OCI-LY1 (cell line): ENCODE results near the gene OR6C4.
"Not testable (repeated sequence)": the region's sequence is repeated elsewhere in the genome, so short reads cannot be mapped to it uniquely, and the experiment has no call there.

ENCODE experiments used
- H2AFZ ChIP-seq: fragments of 200-600 bp; sonication (generic), shearing (Covaris generic); 2 replicates; pipeline ENCODE4 v1.6.0; 2014; ENCODE audit warnings: antibody characterized with exemption, mild to moderate bottlenecking, low read length
- H3F3A ChIP-seq: fragments of 200-600 bp; sonication (generic), shearing (Covaris generic); 2 replicates; pipeline ENCODE4 v1.6.0; 2014; ENCODE audit warnings: mild to moderate bottlenecking, antibody characterized with exemption, low read length, moderate library complexity; ENCODE audit not compliant: insufficient read depth
- H3K27ac ChIP-seq: fragments of 200-600 bp; sonication (generic); 2 replicates; pipeline ENCODE4 v1.5.1; 2014; ENCODE audit warnings: low read length, mixed run types, mild to moderate bottlenecking, low read depth; ENCODE audit not compliant: poor library complexity, severe bottlenecking
- H3K27me3 ChIP-seq: fragments of 200-600 bp; sonication (generic); 2 replicates; pipeline ENCODE4 v1.6.0; 2014; ENCODE audit warnings: antibody characterized with exemption, mild to moderate bottlenecking, low read length, moderate library complexity; ENCODE audit not compliant: insufficient read depth
- H3K36me3 ChIP-seq: fragments of 200-600 bp; sonication (generic); 2 replicates; pipeline ENCODE4 v1.6.1; 2014; ENCODE audit warnings: mild to moderate bottlenecking, antibody characterized with exemption, low read length, moderate library complexity, mixed read lengths; ENCODE audit not compliant: insufficient read depth
- H3K4me1 ChIP-seq: fragments of 200-600 bp; sonication (generic); 2 replicates; pipeline ENCODE4 v1.5.1; 2014; ENCODE audit warnings: mild to moderate bottlenecking, low read length, moderate library complexity; ENCODE audit not compliant: insufficient read depth, severe bottlenecking
- H3K4me2 ChIP-seq: fragments of 200-600 bp; sonication (generic), shearing (Covaris generic); 2 replicates; pipeline ENCODE4 v1.6.1; 2014; ENCODE audit warnings: low read length
- H3K4me3 ChIP-seq: fragments of 200-600 bp; sonication (generic); 2 replicates; pipeline ENCODE4 v1.5.1; 2014; ENCODE audit warnings: low read length, low read depth, mild to moderate bottlenecking, mixed read lengths; ENCODE audit not compliant: poor library complexity, severe bottlenecking
- H3K79me2 ChIP-seq: fragments of 200-600 bp; shearing (Covaris generic); 2 replicates; pipeline ENCODE4 v1.6.1; 2016; ENCODE audit warnings: mixed run types, low read length, mixed read lengths; ENCODE audit not compliant: insufficient read depth
- H3K9ac ChIP-seq: fragments of 200-600 bp; sonication (generic), shearing (Covaris generic); 2 replicates; pipeline ENCODE4 v1.6.1; 2014; ENCODE audit warnings: mild to moderate bottlenecking, low read length, mixed read lengths
- H3K9me2 ChIP-seq: fragments of 200-600 bp; sonication (generic), shearing (Covaris generic); 2 replicates; pipeline ENCODE4 v1.6.1; 2014; ENCODE audit warnings: low read depth, mild to moderate bottlenecking, low read length, mixed read lengths
- H3K9me3 ChIP-seq: fragments of 200-600 bp; shearing (Covaris generic); 2 replicates; pipeline ENCODE4 v1.6.1; 2014; ENCODE audit warnings: low read length, mixed read lengths
- H4K20me1 ChIP-seq: fragments of 200-600 bp; sonication (generic), shearing (Covaris generic); 2 replicates; pipeline ENCODE4 v1.6.0; 2016; ENCODE audit warnings: mild to moderate bottlenecking, low read length; ENCODE audit not compliant: insufficient read depth
- CTCF ChIP-seq: fragments of 200-600 bp; sonication (generic), shearing (Covaris generic); IDR thresholded peaks from 2 replicates; pipeline ENCODE4 v1.5.1; 2017; ENCODE audit warnings: mild to moderate bottlenecking, antibody characterized with exemption, low read length, moderate library complexity, mixed read lengths
- EZH2 ChIP-seq: fragments of 200-600 bp; sonication (generic), shearing (Covaris generic); IDR thresholded peaks from 2 replicates; pipeline ENCODE4 v1.8.0; 2017; ENCODE audit warnings: borderline replicate concordance, mixed run types, mild to moderate bottlenecking, antibody characterized with exemption, low read length, moderate library complexity, mixed read lengths

The OR6C4 gene

GRCh38 chr12:55515696-55516095, 33.7 kb upstream of the OR6C4 start:
- TF ChIP-seq CTCF (peak; percentile 9; the same call in 1 of the 2 replicates), EZH2 (no peak)
- H3K27ac ChIP-seq = no peak overlapping the region
- H3K9me3 ChIP-seq = no peaks in the 10 kb centered on the region

GRCh38 chr12:55516391-55516790, 33.0 kb upstream of the OR6C4 start:
- Histone ChIP-seq H3F3A (no peaks in the 10 kb centered on the region), H3K4me2 (no peak overlapping the region), H3K27me3 (no peaks in the 10 kb centered on the region), H3K4me1 (no peaks in the 10 kb centered on the region), H3K9me3 (no peaks in the 10 kb centered on the region), H4K20me1 (no peaks in the 10 kb centered on the region), H3K4me3 (no peak overlapping the region), H3K9me2 (no peaks in the 10 kb centered on the region), H3K27ac (no peak overlapping the region), H2AFZ (no peak overlapping the region), H3K79me2 (no peaks in the 10 kb centered on the region), H3K36me3 (no peaks in the 10 kb centered on the region), H3K9ac (no peak overlapping the region)
- TF ChIP-seq EZH2 (no peak), CTCF (no peak)

More at GRCh38 chr12:55515696-55516095, 33.7 kb upstream of the OR6C4 start:
- H3K4me2 ChIP-seq = no peak overlapping the region
- H3F3A ChIP-seq = no peaks in the 10 kb centered on the region
- no peak overlapping the region for H2AFZ ChIP-seq
- H3K9me2 ChIP-seq = no peaks in the 10 kb centered on the region
- no peaks in the 10 kb centered on the region for H3K27me3 ChIP-seq
- H3K79me2 ChIP-seq = no peaks in the 10 kb centered on the region
- no peak overlapping the region for H3K9ac ChIP-seq
- no peaks in the 10 kb centered on the region for H3K4me1 ChIP-seq
- no peak overlapping the region for H3K4me3 ChIP-seq
- H4K20me1 ChIP-seq = no peaks in the 10 kb centered on the region
- H3K36me3 ChIP-seq = no peaks in the 10 kb centered on the region

GRCh38 chr12:55548235-55548634, 1.2 kb upstream of the OR6C4 start:
- not testable (repeated sequence) for H3K9me2 ChIP-seq, H2AFZ ChIP-seq, H3K4me3 ChIP-seq, H3K9me3 ChIP-seq, H3K27me3 ChIP-seq, H3K9ac ChIP-seq, H3F3A ChIP-seq, H3K4me2 ChIP-seq, H3K36me3 ChIP-seq, H3K4me1 ChIP-seq, H3K27ac ChIP-seq, H4K20me1 ChIP-seq, H3K79me2 ChIP-seq

GRCh38 chr12:55548756-55549155, 646 bp upstream of the OR6C4 start:
- H2AFZ ChIP-seq = no peak overlapping the region
- no peak overlapping the region for H3K4me3 ChIP-seq
- no peaks in the 10 kb centered on the region for H3K9me2 ChIP-seq
- H4K20me1 ChIP-seq = no peaks in the 10 kb centered on the region
- H3K4me2 ChIP-seq = no peak overlapping the region
- H3K4me1 ChIP-seq = no peaks in the 10 kb centered on the region
- no peaks in the 10 kb centered on the region for H3K9me3 ChIP-seq
- no peak overlapping the region for H3K9ac ChIP-seq
- no peak overlapping the region for H3K27ac ChIP-seq
- H3K27me3 ChIP-seq = no peaks in the 10 kb centered on the region
- TF ChIP-seq CTCF = no peak
- TF ChIP-seq EZH2 = no peak
- H3K79me2 ChIP-seq = no peaks in the 10 kb centered on the region
- H3F3A ChIP-seq = no peaks in the 10 kb centered on the region
- no peaks in the 10 kb centered on the region for H3K36me3 ChIP-seq
